Measurements from ENCODE around the gene DACT3.

DACT3 gene

GRCh38 chr19:46661020-46661731 is at the start of gene DACT3:
DACT3 (minus strand) TSS chr19:46661182; CDS start chr19:46661064, 118 bp downstream.
- DNase-seq, result peak; percentile 100

GRCh38 chr19:46710687-46711086 is 49.7 kb upstream of the DACT3 start:
- no peak for DNase-seq

- DNase-seq, result peak; percentile 74 to 92
Observed at GRCh38 chr19:46704379-46705076, 43.5 kb upstream of the DACT3 start.

GRCh38 chr19:46700704-46701103 is 39.7 kb upstream of the DACT3 start:
- no peak for DNase-seq

- no peak for DNase-seq
Observed at GRCh38 chr19:46698395-46699321, 37.7 kb upstream of the DACT3 start.

- no peak for DNase-seq
Observed at GRCh38 chr19:46697204-46697960, 36.4 kb upstream of the DACT3 start.

GRCh38 chr19:46696866-46697203 is 35.9 kb upstream of the DACT3 start:
- no peak for DNase-seq

- DNase-seq, result no peak
Observed at GRCh38 chr19:46696052-46696451, 35.1 kb upstream of the DACT3 start.

- DNase-seq, result no peak
Observed at GRCh38 chr19:46693760-46694159, 32.8 kb upstream of the DACT3 start.

GRCh38 chr19:46692918-46693722 is 32.1 kb upstream of the DACT3 start:
- no peak for DNase-seq

- no peak for DNase-seq
Observed at GRCh38 chr19:46691948-46692347, 31.0 kb upstream of the DACT3 start.

GRCh38 chr19:46691104-46691503 is 30.1 kb upstream of the DACT3 start:
- no peak for DNase-seq

GRCh38 chr19:46689358-46689757 is 28.4 kb upstream of the DACT3 start:
- no peak for DNase-seq

GRCh38 chr19:46687438-46688145 is 26.6 kb upstream of the DACT3 start:
- no peak for DNase-seq

GRCh38 chr19:46685189-46685588 is 24.2 kb upstream of the DACT3 start:
- DNase-seq, result no peak

- peak; percentile 30 to 44 for DNase-seq
Observed at GRCh38 chr19:46678110-46678732, 17.2 kb upstream of the DACT3 start.

- DNase-seq, result no peak
Observed at GRCh38 chr19:46674416-46675178, 13.6 kb upstream of the DACT3 start.

GRCh38 chr19:46670813-46671212 is 9.8 kb upstream of the DACT3 start:
- DNase-seq, result no peak

GRCh38 chr19:46668662-46669061 is 7.7 kb upstream of the DACT3 start:
- no peak for DNase-seq

GRCh38 chr19:46665072-46665471 is 4.1 kb upstream of the DACT3 start:
- no peak for DNase-seq
